ENCODE results near the gene GPR89A.

The GPR89A gene

GRCh38 chr1:145702826-145703225, 95.0 kb downstream of the GPR89A start:
- peaks cover 15% of the 10 kb centered on the region for H3K4me1 ChIP-seq (ENCODE audit: control insufficient read depth, insufficient read depth, low read depth, low read length)
- no peak overlapping the region for H4K8ac ChIP-seq (ENCODE audit: low read length)
- H3K36me3 ChIP-seq (ENCODE audit: control insufficient read depth in 1 of 2, insufficient read depth in 2 of 2, low read depth in 1 of 2, low read length in 2 of 2) = no peaks in the 10 kb centered on the region
- H3K9ac ChIP-seq (ENCODE audit: low read length) = no peak overlapping the region
- H2BK12ac ChIP-seq (ENCODE audit: low read length in 2 of 2) = no peak overlapping the region
- WGBS = 82% methylated on average over 6 of the region's 7 CpGs
- no peak for DNase-seq
- no peak overlapping the region for H2BK5ac ChIP-seq (ENCODE audit: low read depth, low read length, poor library complexity, severe bottlenecking)
- H4K91ac ChIP-seq (ENCODE audit: low read length) = no peak overlapping the region
- no peak overlapping the region for H3K18ac ChIP-seq (ENCODE audit: low read depth in 1 of 2, low read length in 2 of 2)
- H2AK5ac ChIP-seq (ENCODE audit: low read length, severe bottlenecking) = peak overlapping the region; percentile 35
- H3K9me3 ChIP-seq (ENCODE audit: control insufficient read depth, low read length) = no peaks in the 10 kb centered on the region
- H3K4ac ChIP-seq (ENCODE audit: low read depth in 1 of 2, low read length in 2 of 2) = no peak overlapping the region
- no peak overlapping the region for H3K27ac ChIP-seq (ENCODE audit: low read length, poor library complexity, severe bottlenecking)
- H3K23ac ChIP-seq (ENCODE audit: low read length in 2 of 2) = no peak overlapping the region
- H2BK15ac ChIP-seq (ENCODE audit: low read depth, poor library complexity, severe bottlenecking) = no peak overlapping the region
- H2AFZ ChIP-seq (ENCODE audit: low read depth, low read length) = no peak overlapping the region
- peaks cover 0 to 12% of the 10 kb centered on the region in 2 experiments for H3K27me3 ChIP-seq (ENCODE audit: control insufficient read depth in 1 of 2, insufficient read depth in 1 of 2, low read length in 2 of 2)
- H2BK120ac ChIP-seq (ENCODE audit: low read depth, low read length) = no peak overlapping the region
- no peak overlapping the region for H3K4me3 ChIP-seq (ENCODE audit: insufficient read depth in 1 of 2, low read depth in 1 of 2, low read length in 2 of 2)
- H3K79me1 ChIP-seq (replicated peaks; ENCODE audit: low read length, poor library complexity, severe bottlenecking) = peaks cover 4% of the 10 kb centered on the region
- no peak overlapping the region for H3K4me2 ChIP-seq (ENCODE audit: low read length, poor library complexity, severe bottlenecking)
- H3K14ac ChIP-seq (ENCODE audit: low read length in 2 of 2) = no peak overlapping the region

DNA sequence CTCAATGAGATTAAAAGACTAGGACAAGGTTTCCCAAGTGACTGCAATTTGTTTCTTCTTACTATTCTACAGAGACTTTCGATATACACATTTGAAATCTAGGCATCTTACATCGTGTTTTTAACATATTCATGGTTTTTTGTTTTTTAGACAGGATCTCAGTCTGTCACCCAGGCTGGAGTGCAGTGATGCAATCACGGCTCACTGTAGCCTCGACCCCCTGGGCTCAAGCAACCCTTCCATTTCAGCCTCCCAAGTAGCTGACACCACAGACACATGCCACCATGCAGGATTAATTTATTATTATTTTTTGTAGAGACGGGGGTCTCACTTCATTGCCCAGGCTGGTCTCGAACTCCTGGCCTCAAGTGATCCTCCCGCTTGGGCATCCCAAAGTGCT, 97.8 kb downstream of the GPR89A start:
- Histone ChIP-seq H2BK15ac (ENCODE audit: low read depth, poor library complexity, severe bottlenecking) (no peak overlapping the region), H3K18ac (ENCODE audit: low read depth in 1 of 2, low read length in 2 of 2) (no peak overlapping the region), H3K9ac (ENCODE audit: low read length) (no peak overlapping the region), H2AFZ (ENCODE audit: low read depth, low read length) (no peak overlapping the region), H3K27me3 (ENCODE audit: control insufficient read depth in 1 of 2, insufficient read depth in 1 of 2, low read length in 2 of 2) (no peaks in the 10 kb centered on the region), H3K4ac (ENCODE audit: low read depth in 1 of 2, low read length in 2 of 2) (no peak overlapping the region), H3K4me2 (ENCODE audit: low read length, poor library complexity, severe bottlenecking) (no peak overlapping the region), H2BK5ac (ENCODE audit: low read depth, low read length, poor library complexity, severe bottlenecking) (no peak overlapping the region), H2AK5ac (ENCODE audit: low read length, severe bottlenecking) (no peak overlapping the region), H3K4me1 (ENCODE audit: control insufficient read depth, insufficient read depth, low read depth, low read length) (peaks cover 20% of the 10 kb centered on the region), H2BK120ac (ENCODE audit: low read depth, low read length) (no peak overlapping the region), H3K4me3 (ENCODE audit: insufficient read depth in 1 of 2, low read depth in 1 of 2, low read length in 2 of 2) (no peak overlapping the region), H3K14ac (ENCODE audit: low read length in 2 of 2) (no peak overlapping the region), H4K91ac (ENCODE audit: low read length) (no peak overlapping the region), H3K9me3 (ENCODE audit: control insufficient read depth, low read length) (no peaks in the 10 kb centered on the region), H3K23ac (ENCODE audit: low read length in 2 of 2) (no peak overlapping the region), H4K8ac (ENCODE audit: low read length) (no peak overlapping the region), H3K27ac (ENCODE audit: low read length, poor library complexity, severe bottlenecking) (no peak overlapping the region), H3K79me1 (replicated peaks; ENCODE audit: low read length, poor library complexity, severe bottlenecking) (peaks cover under 1% of the 10 kb centered on the region), H3K36me3 (ENCODE audit: control insufficient read depth in 1 of 2, insufficient read depth in 2 of 2, low read depth in 1 of 2, low read length in 2 of 2) (no peaks in the 10 kb centered on the region), H2BK12ac (ENCODE audit: low read length in 2 of 2) (no peak overlapping the region)
- DNase-seq = no peak
- 66% methylated on average over 4 of the region's 7 CpGs for WGBS

DNA sequence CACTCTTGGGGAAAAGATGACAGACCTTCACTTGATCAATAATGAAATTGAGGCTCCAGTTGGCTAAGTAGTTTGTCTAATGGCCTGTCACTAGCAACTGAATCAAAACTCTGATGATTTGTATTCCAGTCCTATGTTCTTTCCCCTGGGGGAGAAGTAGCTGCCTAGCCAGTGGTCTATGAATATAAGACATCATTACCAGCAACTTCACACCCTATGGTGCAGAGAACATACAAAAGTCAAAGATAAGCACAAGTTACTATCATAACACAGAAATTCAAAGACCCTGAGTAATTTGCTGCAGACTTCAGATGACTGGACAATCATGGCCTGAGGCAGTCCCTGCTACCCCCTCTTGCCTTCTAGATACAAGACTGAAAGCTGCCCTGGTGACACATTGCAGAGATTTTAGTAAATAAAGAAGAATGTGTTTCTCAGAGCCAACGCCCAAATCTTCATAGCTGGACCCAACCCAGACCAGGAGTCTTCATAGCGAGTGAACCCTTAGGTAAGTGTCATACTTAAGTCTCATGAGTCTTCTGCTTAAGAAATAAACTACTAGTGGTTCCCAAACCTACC, 98.4 kb downstream of the GPR89A start:
- Histone ChIP-seq H2BK120ac (ENCODE audit: low read depth, low read length) (no peak overlapping the region), H4K8ac (ENCODE audit: low read length) (no peak overlapping the region), H3K27ac (ENCODE audit: low read length, poor library complexity, severe bottlenecking) (no peak overlapping the region), H2AK5ac (ENCODE audit: low read length, severe bottlenecking) (no peak overlapping the region), H4K91ac (ENCODE audit: low read length) (no peak overlapping the region), H3K9ac (ENCODE audit: low read length) (no peak overlapping the region), H3K14ac (ENCODE audit: low read length in 2 of 2) (no peak overlapping the region), H3K36me3 (ENCODE audit: control insufficient read depth in 1 of 2, insufficient read depth in 2 of 2, low read depth in 1 of 2, low read length in 2 of 2) (no peaks in the 10 kb centered on the region), H3K23ac (ENCODE audit: low read length in 2 of 2) (no peak overlapping the region), H2BK5ac (ENCODE audit: low read depth, low read length, poor library complexity, severe bottlenecking) (no peak overlapping the region), H2BK15ac (ENCODE audit: low read depth, poor library complexity, severe bottlenecking) (no peak overlapping the region), H2AFZ (ENCODE audit: low read depth, low read length) (no peak overlapping the region), H2BK12ac (ENCODE audit: low read length in 2 of 2) (no peak overlapping the region), H3K9me3 (ENCODE audit: control insufficient read depth, low read length) (no peaks in the 10 kb centered on the region), H3K4me2 (ENCODE audit: low read length, poor library complexity, severe bottlenecking) (no peak overlapping the region), H3K4ac (ENCODE audit: low read depth in 1 of 2, low read length in 2 of 2) (no peak overlapping the region), H3K4me3 (ENCODE audit: insufficient read depth in 1 of 2, low read depth in 1 of 2, low read length in 2 of 2) (no peak overlapping the region), H3K4me1 (ENCODE audit: control insufficient read depth, insufficient read depth, low read depth, low read length) (peaks cover 20% of the 10 kb centered on the region), H3K27me3 (ENCODE audit: control insufficient read depth in 1 of 2, insufficient read depth in 1 of 2, low read length in 2 of 2) (no peaks in the 10 kb centered on the region), H3K18ac (ENCODE audit: low read depth in 1 of 2, low read length in 2 of 2) (no peak overlapping the region), H3K79me1 (replicated peaks; ENCODE audit: low read length, poor library complexity, severe bottlenecking) (no peaks in the 10 kb centered on the region)
- 83% methylated on average over 2 of the region's 2 CpGs for WGBS
- no peak for DNase-seq

GRCh38 chr1:145707183-145707867, 99.5 kb downstream of the GPR89A start, which contains the start of gene PDZK1:
Gene PDZK1 (minus strand): TSS chr1:145707368. CDS start chr1:145688021, 19,347 bp downstream.
- no peak within 1 kb of the TSS for H3K4ac ChIP-seq (ENCODE audit: low read depth in 1 of 2, low read length in 2 of 2)
- 77% methylated on average over 9 of the region's 9 CpGs for WGBS
- no peak within 1 kb of the TSS for H3K14ac ChIP-seq (ENCODE audit: low read length in 2 of 2)
- H2BK120ac ChIP-seq (ENCODE audit: low read depth, low read length) = no peak within 1 kb of the TSS
- H2BK5ac ChIP-seq (ENCODE audit: low read depth, low read length, poor library complexity, severe bottlenecking) = no peak within 1 kb of the TSS
- peak within 1 kb of the TSS; percentile 23 for H2AK5ac ChIP-seq (ENCODE audit: low read length, severe bottlenecking)
- no peak within 1 kb of the TSS for H3K9ac ChIP-seq (ENCODE audit: low read length)
- DNase-seq = no peak
- H3K18ac ChIP-seq (ENCODE audit: low read depth in 1 of 2, low read length in 2 of 2) = no peak within 1 kb of the TSS
- H3K4me2 ChIP-seq (ENCODE audit: low read length, poor library complexity, severe bottlenecking) = no peak within 1 kb of the TSS
- H3K4me1 ChIP-seq (ENCODE audit: control insufficient read depth, insufficient read depth, low read depth, low read length) = peaks cover 23% of the 10 kb centered on the region
- H2BK15ac ChIP-seq (ENCODE audit: low read depth, poor library complexity, severe bottlenecking) = no peak within 1 kb of the TSS
- H2BK12ac ChIP-seq (ENCODE audit: low read length in 2 of 2) = no peak within 1 kb of the TSS
- H3K27me3 ChIP-seq (ENCODE audit: control insufficient read depth in 1 of 2, insufficient read depth in 1 of 2, low read length in 2 of 2) = no peaks in the 10 kb centered on the region
- no peak within 1 kb of the TSS for H3K4me3 ChIP-seq (ENCODE audit: insufficient read depth in 1 of 2, low read depth in 1 of 2, low read length in 2 of 2)
- no peaks in the 10 kb centered on the region for H3K36me3 ChIP-seq (ENCODE audit: control insufficient read depth in 1 of 2, insufficient read depth in 2 of 2, low read depth in 1 of 2, low read length in 2 of 2)
- H2AFZ ChIP-seq (ENCODE audit: low read depth, low read length) = no peak within 1 kb of the TSS
- H4K8ac ChIP-seq (ENCODE audit: low read length) = no peak within 1 kb of the TSS
- no peak within 1 kb of the TSS for H4K91ac ChIP-seq (ENCODE audit: low read length)
- no peaks in the 10 kb centered on the region for H3K9me3 ChIP-seq (ENCODE audit: control insufficient read depth, low read length)
- H3K79me1 ChIP-seq (replicated peaks; ENCODE audit: low read length, poor library complexity, severe bottlenecking) = no peaks in the 10 kb centered on the region
- H3K23ac ChIP-seq (ENCODE audit: low read length in 2 of 2) = no peak within 1 kb of the TSS
- peak within 1 kb of the TSS; percentile 46 for H3K27ac ChIP-seq (ENCODE audit: low read length, poor library complexity, severe bottlenecking)

Data from mesenchymal stem cell (in vitro differentiated cells and primary cell).